Heart right ventricle (tissue), 16 donors: ENCODE data around the gene KSR1. TPM values are rescaled to one million over a fixed set of nuclear protein-coding genes. Genes with fewer than 3 reads are reported as not detected.
A peak's percentile ranks its signal among the peaks of the same experiment; 100 is the strongest.

Experiments used
- ATAC-seq, 8 donors: fragments of 200-7000 bp; cut with Tn5 transposase; one replicate each; pipeline ENCODE4 v1.9.1; 2020; ENCODE audit warnings: mild to moderate bottlenecking in 8 of 8, moderate library complexity in 8 of 8, moderate number of reproducible peaks in 1 of 8
- DNase-seq, 2 donors: peaks; one replicate each; pipeline ENCODE4 v3.0.0-alpha.2; 2020
- H3K27ac ChIP-seq, 10 donors: fragments of 200-600 bp; sonication (generic) in 2 of 10; one replicate each; pipeline versions ENCODE4 v1.5.0 to v1.8.0; 2020 to 2022; ENCODE audit warnings: mild to moderate bottlenecking in 3 of 10
- H3K27me3 ChIP-seq, 7 donors: fragments of 200-600 bp; one replicate each; pipeline ENCODE4 v1.8.0; 2021 to 2022; ENCODE audit warnings: mild to moderate bottlenecking in 2 of 7
- H3K36me3 ChIP-seq, 9 donors: fragments of 200-600 bp; sonication (generic) in 1 of 9; one replicate each; pipeline versions ENCODE4 v1.5.0 to v1.8.0; 2020 to 2022; ENCODE audit warnings: mild to moderate bottlenecking in 2 of 9
- H3K4me1 ChIP-seq, 9 donors: fragments of 200-600 bp; sonication (generic) in 1 of 9; one replicate each; pipeline versions ENCODE4 v1.5.0 to v1.8.0; 2020 to 2022; ENCODE audit warnings: mild to moderate bottlenecking in 4 of 9
- H3K4me3 ChIP-seq, 10 donors: fragments of 200-600 bp; sonication (generic) in 2 of 10; one replicate each; pipeline versions ENCODE4 v1.5.0 to v1.8.0; 2020 to 2022; ENCODE audit warnings: mild to moderate bottlenecking in 7 of 10, moderate library complexity in 2 of 10
- H3K9me3 ChIP-seq, 11 donors: fragments of 200-600 bp in 10 of 11; sonication (generic) in 2 of 11; one replicate each; pipeline versions ENCODE4 v1.5.0 to v1.8.0; 2013 to 2022; ENCODE audit warnings: mild to moderate bottlenecking in 2 of 11, control low read depth in 1 of 11, moderate library complexity in 1 of 11
- CTCF ChIP-seq, 9 donors: fragments of 200-600 bp; sonication (generic) in 2 of 9; IDR thresholded peaks; one replicate each; pipeline versions ENCODE4 v1.5.0 to v1.8.0; 2021 to 2022; ENCODE audit warnings: antibody characterized with exemption in 9 of 9, mild to moderate bottlenecking in 5 of 9, moderate library complexity in 1 of 9
- WGBS, 2 donors: extraction: QIAGEN DNeasy Blood & Tissue Kit; methylation state at CpG; one replicate each; pipeline ENCODE4 v1.1.7; 2013; ENCODE audit warnings: inconsistent platforms in 1 of 2; 5-methylcytosine and 5-hydroxymethylcytosine counted together
- intact Hi-C, 10 donors: fragments of 100-400 bp; cut with DNase I; formaldehyde crosslinking; loops; one replicate each; pipeline versions ENCODE4 v1.11.1 to v1.14.2; 2022
- polyA plus RNA-seq, 2 donors: library from polyadenylated mRNA; stranded (reverse); fragments of 200-250 nt; gene quantifications; one replicate each; pipeline ENCODE4 v1.2.3, GENCODE V29; 2013
- total RNA-seq, 10 donors: library from RNA; stranded (reverse); fragmentation: NEBNext Ultra II Directional in 3 of 10; extraction: Animal tissue kit (Norgen Biotek cat#: 25700) in 3 of 10; gene quantifications; one replicate each; pipeline versions ENCODE4 v1.2.1 to v1.2.4, GENCODE V29; 2021 to 2023
- donor health status: Arrhythmogenic right ventricular cardiomyopathy.
- donor health status: ischemic (EF 13 %, LVEDD 7.1; RV severe dilation, severe dysfunction).
- donor health status: healthy with polysubstance abuse.
- donor health status: DM: no; HTN: yes; CAD: no.
- donor health status: DM: no; HTN: no; CAD: no.
- donor health status: ischemic (EF 25% LVEDD 6.9; RV normal size, moderate dysfunction).
- donor health status: ischemic (EF 25% LVEDD 5.7; RV mildly dilated, moderate dysfunction).
- donor health status: healthy.
- donor health status: DM: yes; HTN: yes; CAD: no.
- donor health status: Ischemic cardiomyopathy.
- donor health status: ischemic (EF 35%, LVEDD 5.7; RV mildly dilated, moderate dysfunction).
- donor health status: nonischemic (EF 11% LVEDD 7.7; RV severe dilation, severe dysfunction).
- donor health status: DM: yes; HTN: yes; CAD: no.
- donor health status: PGD.
- donor health status: ischemic (EF 29% LVEDD 5.4; RV normal size, mild dysfunction).
- donor health status: nonischemic (EF 23%, LVEDD 6.1; RV moderate dilation, normal function).

Gene KSR1
- total and polyA plus RNA-seq, 12 donors: 5.6 to 19.6 (median 8.6) TPM

GRCh38 chr17:27486741-27487140, 30.5 kb downstream of the KSR1 start:
- peaks cover 0 to 5% (median 0%) of the 10 kb centered on the region in 9 donors for H3K36me3 ChIP-seq
- peaks cover 15 to 65% (median 40%) of the 10 kb centered on the region in 9 donors for H3K4me1 ChIP-seq
- no peaks in the 10 kb centered on the region for H3K9me3 ChIP-seq
- no peak for TF ChIP-seq CTCF (IDR thresholded peaks at IDR 0.05)
- ATAC-seq: no peak
- H3K27me3 ChIP-seq: no peaks in the 10 kb centered on the region
- no peak overlapping the region for H3K4me3 ChIP-seq
- WGBS, 2 donors: 88 to 90% methylated on average over 5 of the region's 5 CpGs
- intact Hi-C loops: loop anchor here in 1 of 10 donors (5.0 kb wide), 1 partner anchor 34 kb away; no protein-coding TSS in a partner anchor
- DNase-seq: no peak
- H3K27ac ChIP-seq: no peak overlapping the region

- no peak for TF ChIP-seq CTCF (IDR thresholded peaks at IDR 0.05)
- Histone ChIP-seq H3K4me1 (peaks cover 15 to 69% (median 41%) of the 10 kb centered on the region in 9 donors), H3K27me3 (no peaks in the 10 kb centered on the region), H3K27ac (peak overlapping the region in 8 of 10 donors; percentile 3 to 78 (median 49)), H3K9me3 (no peaks in the 10 kb centered on the region), H3K4me3 (no peak overlapping the region), H3K36me3 (peaks cover 0 to 5% (median 0%) of the 10 kb centered on the region in 9 donors)
- DNase-seq (no peak), ATAC-seq (peak in 5 of 8 donors; percentile 54 to 63 (median 59))
- intact Hi-C loops: loop anchor here in 1 of 10 donors (5.0 kb wide), 1 partner anchor 36 kb away; no protein-coding TSS in a partner anchor
Measured at GRCh38 chr17:27488231-27488630, 32.0 kb downstream of the KSR1 start.

- Histone ChIP-seq H3K27me3 (no peaks in the 10 kb centered on the region), H3K4me1 (peaks cover 15 to 72% (median 44%) of the 10 kb centered on the region in 9 donors), H3K36me3 (peaks cover 0 to 5% (median 0%) of the 10 kb centered on the region in 9 donors), H3K9me3 (no peaks in the 10 kb centered on the region), H3K4me3 (no peak overlapping the region), H3K27ac (peak overlapping the region in 9 of 10 donors; percentile 3 to 78 (median 45))
- TF ChIP-seq CTCF (IDR thresholded peaks at IDR 0.05): no peak
- intact Hi-C loops: loop anchor here in 1 of 10 donors (5.0 kb wide), 1 partner anchor 37 kb away; no protein-coding TSS in a partner anchor
- DNase-seq: peak; percentile 62 to 80
- 44 to 51% methylated on average over 7 of the region's 7 CpGs for WGBS, 2 donors
- ATAC-seq: peak; percentile 56 to 91 (median 88)
Measured at GRCh38 chr17:27489045-27489715, 32.9 kb downstream of the KSR1 start.

- WGBS, 2 donors: 95 to 96% methylated on average over 4 of the region's 4 CpGs
- DNase-seq (no peak), ATAC-seq (no peak)
- no peaks in the 10 kb centered on the region for H3K27me3 ChIP-seq
- no peak overlapping the region for H3K4me3 ChIP-seq
- TF ChIP-seq CTCF (IDR thresholded peaks at IDR 0.05): no peak
- peaks cover 15 to 77% (median 50%) of the 10 kb centered on the region in 9 donors for H3K4me1 ChIP-seq
- no peak overlapping the region for H3K27ac ChIP-seq
- H3K9me3 ChIP-seq: no peaks in the 10 kb centered on the region
- intact Hi-C loops: loop anchor here in 8 of 10 donors (5.0 to 10.0 kb wide), 8 partner anchors 56 to 136 kb away; no protein-coding TSS in a partner anchor
- H3K36me3 ChIP-seq: no peaks in the 10 kb centered on the region
Measured at GRCh38 chr17:27490391-27490790, 34.1 kb downstream of the KSR1 start.
